RCC 7860 (cell line): ENCODE results near the gene BTRC.

Experiments used
- DNase-seq: peaks from one replicate; pipeline ENCODE4 v3.0.0-alpha.2; 2015; ENCODE audit warnings: low spot score
- FAIRE-seq: peaks from 2 replicates; lab custom pipeline; 2012; peaks lifted over from hg19 to GRCh38; lab: Jason Lieb, UNC

BTRC gene

GRCh38 chr10:101438881-101439391 is 85.0 kb downstream of the BTRC start:
- no peak for DNase-seq
- FAIRE-seq, result no peak

- no peak for FAIRE-seq
- DNase-seq, result peak; percentile 73
These were observed 87.8 kb downstream of the BTRC start for GRCh38 chr10:101441541-101442455.

- FAIRE-seq (peak; percentile 76), DNase-seq (no peak)
These were observed 88.5 kb downstream of the BTRC start for GRCh38 chr10:101442456-101442800.

- DNase-seq, result no peak
- FAIRE-seq, result peak; percentile 26
These were observed 90.3 kb downstream of the BTRC start for GRCh38 chr10:101444058-101444898.

- DNase-seq (no peak), FAIRE-seq (no peak)
These were observed 92.1 kb downstream of the BTRC start for GRCh38 chr10:101446071-101446470.

GRCh38 chr10:101446947-101447346 is 93.0 kb downstream of the BTRC start:
- no peak for FAIRE-seq
- no peak for DNase-seq

- DNase-seq (no peak), FAIRE-seq (peak; percentile 30)
These were observed 93.5 kb downstream of the BTRC start for GRCh38 chr10:101447477-101447876.

GRCh38 chr10:101450277-101451080 is 96.5 kb downstream of the BTRC start:
- FAIRE-seq (no peak), DNase-seq (no peak)

- no peak for FAIRE-seq
- no peak for DNase-seq
These were observed 97.3 kb downstream of the BTRC start for GRCh38 chr10:101451261-101451660.

GRCh38 chr10:101451667-101452069 is 97.7 kb downstream of the BTRC start:
- DNase-seq (no peak), FAIRE-seq (no peak)

- FAIRE-seq, result no peak
- no peak for DNase-seq
These were observed 98.2 kb downstream of the BTRC start for GRCh38 chr10:101452176-101452575.

- FAIRE-seq (no peak), DNase-seq (no peak)
These were observed 98.6 kb downstream of the BTRC start for GRCh38 chr10:101452593-101452992.

GRCh38 chr10:101453318-101453717 is 99.4 kb downstream of the BTRC start:
- no peak for FAIRE-seq
- DNase-seq, result no peak

- DNase-seq (no peak), FAIRE-seq (no peak)
These were observed 100.1 kb downstream of the BTRC start for GRCh38 chr10:101453791-101454718.

GRCh38 chr10:101458869-101459268 is 104.9 kb downstream of the BTRC start:
- DNase-seq, result no peak
- no peak for FAIRE-seq

GRCh38 chr10:101464082-101464481 is 110.1 kb downstream of the BTRC start:
- DNase-seq (no peak), FAIRE-seq (no peak)

- FAIRE-seq (no peak), DNase-seq (no peak)
These were observed 110.6 kb downstream of the BTRC start for GRCh38 chr10:101464599-101464998.

- no peak for DNase-seq
- no peak for FAIRE-seq
These were observed 112.3 kb downstream of the BTRC start for GRCh38 chr10:101466016-101466912.

- DNase-seq (peak; percentile 49), FAIRE-seq (peak; percentile 82)
These were observed 113.4 kb downstream of the BTRC start for GRCh38 chr10:101467286-101467770.
